Nucleus accumbens (tissue), 56 donors: ENCODE data around the gene SEC22A.

Experiments
- DNase-seq, 56 donors: peaks; one replicate each; lab custom pipeline; 2025; lab: John Stamatoyannopoulos, UW

The SEC22A gene

DNA sequence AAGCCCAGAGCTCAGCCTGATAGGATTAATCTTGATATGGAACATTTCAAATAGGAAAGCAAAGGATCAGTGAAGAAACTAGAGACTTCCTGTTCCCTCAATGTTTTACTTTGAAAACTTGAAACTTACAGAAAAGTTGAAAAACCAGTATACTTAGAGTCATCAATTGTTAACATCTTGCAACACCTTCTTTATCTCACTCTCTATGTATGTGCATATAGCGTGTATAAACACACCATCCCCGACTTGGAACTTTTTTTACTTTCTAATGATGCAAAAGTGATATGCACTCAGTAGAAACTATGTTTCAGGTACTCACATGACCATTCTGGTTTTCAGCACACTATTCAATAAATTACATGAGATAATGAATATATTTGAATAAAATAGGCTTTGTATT, 60.5 kb downstream of the SEC22A start:
- no peak for DNase-seq

DNA sequence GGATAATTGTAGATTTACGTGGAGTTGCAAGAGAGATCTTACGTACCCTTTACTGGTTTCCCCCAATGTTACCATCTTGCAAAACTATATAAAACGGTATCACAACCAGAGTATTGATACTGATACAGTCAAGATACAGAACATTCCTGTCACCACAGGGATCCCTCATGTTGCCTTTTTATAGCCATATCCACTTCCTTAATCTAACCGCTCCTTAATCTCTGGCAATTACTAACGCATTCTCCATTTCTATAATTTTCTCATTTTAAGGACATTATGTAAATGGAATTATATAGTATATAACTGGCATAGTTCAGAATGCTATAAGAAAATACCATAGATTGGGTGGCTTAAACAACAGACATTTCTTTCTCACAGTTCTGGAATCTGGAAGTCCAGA, 61.1 kb downstream of the SEC22A start:
- DNase-seq, result no peak

DNA sequence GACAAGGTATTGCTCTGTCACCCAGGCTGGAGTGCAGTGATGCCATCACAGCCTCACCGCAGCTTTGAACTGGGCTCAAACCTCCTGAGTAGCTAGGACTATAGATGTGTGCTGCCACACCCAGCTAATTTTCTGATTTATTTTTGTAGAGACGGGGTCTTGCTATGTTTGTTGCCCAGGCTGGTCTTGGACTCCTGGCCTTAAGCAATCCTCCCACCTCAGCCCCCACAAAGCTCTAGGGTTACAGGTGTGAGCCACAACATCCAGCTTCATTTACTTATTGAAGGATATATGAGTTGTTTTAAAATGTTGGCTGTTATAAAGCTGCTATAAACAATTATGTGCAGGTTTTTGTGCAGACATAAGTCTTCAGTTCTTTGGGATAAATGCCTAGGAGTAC, 62.2 kb downstream of the SEC22A start:
- no peak for DNase-seq

DNA sequence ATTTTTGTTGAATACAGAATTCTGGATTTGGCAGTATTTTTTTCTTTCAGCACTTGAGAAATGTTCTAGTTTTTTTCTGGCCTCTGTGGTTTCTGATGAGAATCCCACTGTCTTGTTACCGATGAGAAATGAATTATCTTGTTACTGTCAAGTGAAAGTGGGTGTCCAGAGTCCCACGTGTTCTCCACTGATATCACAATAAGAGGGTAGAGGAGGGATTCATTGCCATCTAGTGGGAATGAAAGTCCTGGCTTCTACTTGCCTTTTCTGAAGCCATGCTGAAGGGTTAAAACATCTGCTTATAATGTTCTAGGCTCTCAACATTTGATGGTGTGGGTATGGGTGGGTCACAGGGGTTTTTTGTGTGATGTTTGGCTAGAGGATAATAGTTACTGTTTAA, 66.1 kb downstream of the SEC22A start:
- no peak for DNase-seq

DNA sequence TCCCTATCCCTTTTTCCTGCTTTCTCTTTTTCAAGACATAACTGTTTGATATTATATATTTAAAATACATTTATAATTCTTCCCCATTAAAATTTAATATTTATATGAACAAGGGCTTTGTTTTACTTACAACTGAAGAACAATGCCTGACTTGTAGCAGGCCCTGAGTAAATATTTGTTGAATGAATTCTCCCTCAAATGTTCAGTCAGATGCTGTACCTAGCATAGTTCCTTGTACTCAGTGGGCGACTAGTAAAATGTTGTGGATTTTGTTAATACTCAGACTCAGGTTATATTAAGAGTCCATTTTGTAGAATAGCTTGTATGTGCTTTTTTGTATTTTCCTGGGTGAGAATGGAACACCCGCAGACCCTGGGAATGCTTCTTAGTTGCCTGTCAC, 69.1 kb downstream of the SEC22A start:
- no peak for DNase-seq

DNA sequence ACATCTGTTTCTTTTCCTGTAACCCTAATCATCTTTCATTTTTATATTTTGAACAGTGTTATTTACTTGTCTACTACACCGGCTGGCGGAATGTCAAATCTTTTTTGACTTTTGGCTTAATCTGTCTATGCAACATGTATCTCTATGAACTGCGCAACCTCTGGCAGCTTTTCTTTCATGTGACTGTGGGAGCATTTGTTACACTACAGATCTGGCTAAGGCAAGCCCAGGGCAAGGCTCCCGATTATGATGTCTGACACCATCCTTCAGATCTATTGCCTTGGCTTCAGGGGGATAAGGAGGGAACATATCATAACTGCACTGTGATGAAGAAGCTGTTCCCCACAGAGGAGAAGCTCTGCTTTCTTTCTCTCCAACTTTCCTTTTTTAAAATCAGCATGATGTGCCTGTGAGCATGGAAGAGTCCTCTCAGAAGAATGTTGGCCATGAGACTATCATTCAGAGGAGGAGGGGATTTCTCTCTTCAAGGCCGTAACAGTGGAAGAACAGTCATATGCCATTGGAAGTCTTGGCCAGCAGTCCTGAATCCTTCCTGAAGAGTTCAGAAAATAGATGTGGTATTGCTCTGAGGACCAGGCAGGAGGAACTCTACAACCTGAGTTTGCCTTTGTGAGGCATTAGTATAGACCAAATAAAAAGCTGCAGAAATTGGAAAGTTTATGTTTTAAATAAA, 69.9 kb downstream of the SEC22A start:
- no peak for DNase-seq

DNA sequence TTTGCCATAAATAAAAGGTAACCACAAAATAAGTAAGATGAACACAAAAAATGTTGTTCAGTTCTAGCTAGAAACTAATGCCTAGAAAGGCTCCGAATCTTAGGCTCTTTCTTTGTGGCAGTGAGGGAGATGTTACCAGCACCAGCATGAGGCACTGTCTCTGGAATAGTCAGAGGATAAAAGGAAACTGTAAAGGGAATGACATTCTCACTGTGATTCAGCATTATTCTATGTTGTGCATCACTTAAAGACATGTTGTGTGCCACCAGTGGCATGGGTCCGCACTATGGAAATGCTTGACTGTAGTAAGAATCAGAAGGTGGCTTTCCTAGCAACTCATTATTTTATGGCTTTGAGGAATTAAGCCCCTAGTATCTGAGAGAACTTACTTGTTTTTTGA, 70.8 kb downstream of the SEC22A start:
- DNase-seq, result no peak

DNA sequence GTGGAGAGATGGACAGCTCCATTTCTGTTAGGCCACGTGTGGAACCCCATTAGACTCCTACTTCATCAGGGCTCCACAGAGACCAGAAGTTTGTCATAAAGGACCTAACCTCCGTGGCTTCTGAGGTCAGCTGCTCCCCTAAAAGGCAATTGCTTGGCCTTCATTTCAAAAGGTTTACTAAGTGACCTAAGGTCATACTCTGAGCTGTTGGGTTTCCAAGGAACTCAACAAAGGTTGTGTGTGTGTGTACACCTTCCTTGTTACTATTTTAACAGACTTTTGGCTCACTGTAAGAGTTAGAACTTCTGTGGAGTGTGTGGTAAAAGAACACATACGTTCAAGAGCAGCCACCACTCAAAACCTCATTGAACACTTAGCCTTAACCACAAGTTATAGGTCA, 73.9 kb downstream of the SEC22A start:
- no peak for DNase-seq

DNA sequence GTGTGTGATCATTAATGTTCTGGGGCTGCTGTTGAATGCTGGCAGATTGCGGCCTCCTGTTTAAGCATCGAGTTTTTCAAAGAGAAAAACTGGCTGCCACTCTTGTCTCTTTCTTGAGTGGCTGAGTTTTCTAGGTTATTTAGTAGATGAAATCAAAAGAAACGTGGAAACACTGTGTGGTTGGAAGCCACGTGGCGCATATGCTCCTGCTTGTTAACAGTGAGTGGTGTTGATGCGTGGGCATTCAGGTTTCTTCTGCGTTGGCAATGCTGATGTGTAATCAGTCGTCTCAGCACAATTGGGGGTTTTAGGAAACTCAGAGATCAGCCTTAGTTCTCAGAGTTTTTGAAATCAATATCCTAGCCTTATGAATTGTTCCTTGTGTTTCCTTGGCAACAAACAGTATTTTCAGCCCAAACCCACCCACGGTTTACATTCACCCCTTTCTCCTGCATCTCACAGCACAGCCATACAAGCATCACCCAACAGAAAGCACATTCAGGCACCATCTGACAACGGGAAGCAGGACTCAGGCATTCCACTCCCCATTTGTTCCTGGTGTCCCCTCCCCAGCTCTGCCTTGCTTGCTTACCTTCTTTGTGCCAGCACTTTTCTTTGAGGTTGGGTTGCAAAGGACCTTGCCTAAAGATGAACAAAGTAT, 74.7 kb downstream of the SEC22A start:
- DNase-seq, result peak in 25 of 56 donors; percentile 24 to 84 (median 55)

DNA sequence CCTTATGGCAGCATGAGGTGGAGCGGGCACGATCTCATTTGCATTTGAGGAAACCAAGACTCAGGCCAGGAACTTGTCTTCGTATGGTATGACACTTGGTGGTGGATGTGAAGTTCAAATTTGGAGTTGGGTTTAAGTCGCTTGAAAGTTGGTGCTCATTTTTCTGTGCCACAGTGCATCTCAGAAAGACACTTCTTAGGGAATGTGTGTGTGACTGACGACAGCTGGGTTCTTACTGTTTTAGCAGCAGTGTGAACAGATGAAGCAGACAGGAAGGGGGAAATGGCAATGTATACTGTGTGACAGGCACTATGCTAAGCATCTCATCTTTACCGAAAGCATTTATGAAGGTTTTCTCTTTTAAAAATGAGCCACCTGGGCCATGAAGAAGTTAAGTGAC, 75.4 kb downstream of the SEC22A start:
- DNase-seq, result no peak

DNA sequence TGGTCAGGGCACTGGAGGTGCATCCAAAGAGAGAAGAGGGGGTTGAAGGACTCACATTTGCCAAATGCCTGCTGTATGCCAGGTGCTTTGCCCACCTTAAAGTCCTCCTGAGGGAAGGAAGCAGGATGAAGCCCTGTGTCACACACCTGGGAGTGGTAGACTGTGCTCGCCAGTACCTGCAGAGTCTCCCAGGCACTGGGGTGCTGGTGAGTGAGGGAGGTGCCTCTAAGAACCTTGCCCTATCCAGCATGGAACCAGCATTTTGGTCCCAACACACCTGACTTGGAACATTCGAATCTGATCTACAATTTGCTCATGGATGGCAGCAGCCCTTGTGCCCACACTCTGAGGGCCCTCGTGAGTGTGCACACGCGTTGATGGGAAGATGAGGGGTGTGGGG, 76.7 kb downstream of the SEC22A start:
- DNase-seq, result peak in 1 of 56 donors; percentile 27

DNA sequence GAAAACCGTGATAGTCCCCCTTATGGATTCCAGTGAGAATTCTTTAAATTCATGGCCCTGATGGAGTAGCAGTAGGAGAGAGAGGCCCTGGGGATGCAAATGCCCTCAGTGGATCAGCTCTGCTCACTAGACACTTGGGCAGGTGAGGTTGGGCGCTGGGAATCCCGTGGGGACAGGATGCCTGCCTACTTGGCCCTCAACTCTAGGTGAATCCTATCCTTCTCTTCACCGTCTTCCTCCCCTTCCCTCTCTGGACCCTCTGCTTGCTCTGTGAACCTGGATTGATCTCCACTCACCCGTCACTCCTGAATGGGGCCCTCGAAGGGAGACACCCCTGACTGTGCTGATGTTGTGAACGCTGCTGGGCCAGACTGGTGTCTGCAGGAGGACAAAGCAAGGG, 77.4 kb downstream of the SEC22A start:
- no peak for DNase-seq

DNA sequence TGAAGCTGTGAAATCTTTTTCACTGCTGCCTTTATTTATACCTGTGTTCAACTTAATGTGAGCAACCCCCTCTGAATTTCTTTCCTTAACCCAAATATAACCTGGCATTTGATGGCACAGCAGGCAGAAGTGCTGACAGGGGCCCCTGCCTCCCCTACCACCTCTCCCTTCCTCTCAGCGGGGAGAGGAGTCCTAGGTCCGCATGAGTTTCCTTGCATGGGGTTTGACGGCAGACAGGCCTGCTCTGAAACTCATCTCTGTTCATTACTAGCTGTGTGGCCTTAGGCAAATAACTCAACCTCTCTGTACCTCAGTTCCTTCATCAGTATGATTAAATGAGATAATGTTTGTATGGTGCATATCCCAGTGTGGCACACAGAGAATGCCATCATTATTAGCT, 79.7 kb downstream of the SEC22A start:
- no peak for DNase-seq

DNA sequence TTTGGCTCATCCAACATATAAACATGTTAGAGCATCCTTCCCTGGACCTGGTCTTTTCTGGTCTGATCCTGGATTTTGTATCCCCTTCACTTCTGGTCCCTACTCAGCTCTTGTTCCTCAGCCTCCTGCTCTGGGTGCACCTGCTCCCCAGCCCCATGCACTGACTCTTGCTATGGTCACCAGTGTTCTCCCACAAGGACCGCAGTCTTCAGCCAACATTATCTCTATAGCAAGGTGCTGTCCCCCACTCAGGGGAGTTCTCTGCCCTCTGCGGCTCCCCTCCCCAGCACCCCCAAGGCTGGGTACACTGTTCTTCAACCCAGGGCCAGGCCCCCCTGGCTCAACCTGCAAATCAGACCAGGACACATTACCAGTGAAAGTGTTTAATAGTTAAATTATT, 80.2 kb downstream of the SEC22A start:
- no peak for DNase-seq

DNA sequence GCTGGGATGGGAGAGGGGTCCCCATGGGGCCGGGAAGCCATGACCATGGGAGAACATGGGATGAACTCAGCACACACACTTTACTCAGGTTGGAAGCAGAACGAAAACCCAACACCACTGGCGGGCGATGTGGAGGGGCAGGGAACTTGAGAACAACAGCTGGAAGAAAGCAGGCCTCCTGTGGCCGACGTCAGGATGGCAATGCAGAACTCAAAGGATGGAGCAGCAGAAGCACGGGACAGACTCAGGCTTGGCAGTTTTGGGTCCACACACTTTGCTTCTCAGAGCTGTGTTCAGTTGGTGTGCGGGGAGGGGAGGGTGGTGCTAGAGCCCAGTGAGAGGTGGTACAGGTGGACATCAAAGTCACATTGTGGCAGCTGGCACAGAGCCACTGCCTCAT, 80.7 kb downstream of the SEC22A start:
- DNase-seq, result no peak

DNA sequence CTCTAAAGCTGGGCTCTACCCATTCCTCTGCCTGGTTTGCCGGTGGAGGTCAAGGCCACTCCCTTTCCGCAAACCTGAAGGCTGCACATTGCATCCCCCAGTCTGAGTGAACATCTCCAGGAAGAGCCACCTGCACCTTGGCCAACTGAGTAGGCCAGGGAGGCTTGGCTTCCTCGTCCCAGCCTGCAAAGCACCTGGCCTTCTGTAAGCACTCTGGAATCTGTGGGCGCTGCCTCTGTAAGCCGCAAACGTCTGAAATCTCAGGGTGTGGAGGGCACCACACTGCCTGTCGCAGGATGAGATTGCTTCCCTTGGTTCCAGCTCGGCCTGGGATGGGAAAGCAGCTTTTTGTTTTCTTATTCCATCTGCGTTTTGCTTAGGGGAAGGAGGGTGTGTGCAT, 81.3 kb downstream of the SEC22A start:
- no peak for DNase-seq

DNA sequence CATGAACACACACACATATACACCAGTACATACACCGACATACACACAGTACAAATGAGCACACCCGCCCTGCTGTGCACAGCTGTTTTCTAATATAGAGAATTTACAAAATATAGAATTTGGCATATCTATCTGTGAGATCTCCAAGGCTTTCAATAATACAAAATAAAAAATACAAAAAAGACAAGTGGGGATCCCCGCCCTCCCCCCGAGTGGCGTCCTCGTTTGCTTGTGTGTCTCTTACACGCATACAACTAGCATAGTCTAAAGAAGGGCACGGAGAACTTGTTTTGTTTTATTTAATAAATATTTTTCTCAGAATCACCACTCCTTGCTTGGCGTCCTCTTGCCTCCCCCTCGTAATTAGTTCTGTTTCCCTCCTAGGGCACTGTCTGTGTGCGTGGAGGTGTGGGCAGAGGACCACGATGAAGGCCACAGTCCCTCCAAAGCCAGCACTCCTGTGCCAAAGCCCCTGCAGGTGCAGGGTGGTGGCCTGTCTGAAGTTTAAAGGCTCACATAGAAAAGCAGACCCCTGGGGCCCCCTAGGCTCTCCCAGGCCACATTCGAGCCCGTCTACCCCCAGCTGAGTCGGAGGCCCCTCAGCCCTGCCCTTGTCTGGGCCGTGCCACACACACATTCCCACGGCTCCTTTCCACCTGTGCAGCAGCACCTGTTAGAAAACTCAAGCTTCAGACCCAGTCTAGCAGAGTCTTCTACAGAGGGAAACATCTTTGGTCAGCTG, 82.1 kb downstream of the SEC22A start:
- DNase-seq, result no peak

DNA sequence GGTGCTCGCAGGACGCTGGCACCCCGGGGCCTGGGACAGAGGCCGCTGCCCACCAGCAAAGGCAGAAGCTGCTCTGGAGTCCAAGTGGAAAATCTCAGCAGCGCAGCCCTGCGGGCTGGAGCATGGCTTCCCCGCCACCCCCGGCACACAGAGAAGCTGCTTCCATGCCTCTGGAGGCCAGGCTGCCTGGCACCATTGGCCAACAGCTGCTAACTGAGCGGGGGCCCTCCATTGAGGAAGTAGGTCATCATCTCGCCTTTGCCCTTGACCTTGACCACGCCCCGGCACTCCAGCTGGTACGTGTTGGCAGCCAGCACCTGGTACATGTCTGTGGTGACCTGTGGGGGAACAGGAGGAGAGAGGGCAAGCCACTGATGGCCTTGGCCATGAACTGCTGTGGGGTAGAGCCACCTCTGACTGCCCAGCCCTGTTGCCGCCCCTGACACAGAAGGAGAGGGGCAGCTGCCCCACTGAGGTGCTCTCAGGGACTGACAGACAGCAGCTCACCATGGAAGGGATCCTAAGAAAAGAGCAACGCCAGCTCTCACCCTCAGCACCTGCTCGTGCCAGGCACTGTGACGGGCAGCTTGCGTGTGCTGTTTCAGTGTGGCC, 82.8 kb downstream of the SEC22A start:
- no peak for DNase-seq

DNA sequence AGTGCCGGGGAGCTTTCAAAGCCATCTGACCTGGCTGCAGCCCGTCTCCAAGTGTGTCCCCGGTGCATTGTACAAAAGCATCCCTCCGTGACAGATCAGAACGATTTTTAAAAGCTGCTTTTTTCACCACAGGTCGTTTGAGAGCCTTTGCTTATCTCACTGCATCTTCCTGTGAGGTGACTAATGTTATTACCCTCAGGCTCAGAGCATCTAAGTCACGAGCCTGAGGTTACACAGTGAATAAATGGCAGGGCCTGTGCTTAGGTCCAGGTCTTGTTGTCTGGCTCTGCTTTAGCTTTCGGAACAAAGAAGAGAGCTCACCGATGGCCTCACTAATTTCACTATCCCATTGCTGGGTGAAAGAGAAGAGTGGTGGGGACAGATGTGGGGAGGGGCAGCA, 83.3 kb downstream of the SEC22A start:
- DNase-seq, result no peak

DNA sequence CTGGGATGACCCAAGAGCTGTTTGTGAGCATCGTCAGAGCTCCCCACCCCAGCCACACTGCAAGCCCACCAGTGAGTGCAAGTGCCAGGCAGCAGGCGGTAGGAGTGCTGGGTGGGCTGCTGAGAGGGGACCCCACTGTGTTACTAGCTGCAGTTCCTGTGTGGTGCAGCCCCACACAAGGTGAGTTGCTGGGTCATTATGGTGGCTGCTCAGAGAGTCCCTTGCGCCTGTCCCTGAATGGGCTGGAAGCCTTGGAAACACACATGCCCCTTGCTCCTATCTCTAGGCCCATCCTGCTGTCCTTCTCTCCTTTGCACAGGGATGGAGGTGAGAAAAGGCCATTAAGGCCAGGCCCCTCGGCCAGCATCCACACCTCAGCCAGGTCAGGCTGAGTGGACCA, 83.7 kb downstream of the SEC22A start:
- no peak for DNase-seq

DNA sequence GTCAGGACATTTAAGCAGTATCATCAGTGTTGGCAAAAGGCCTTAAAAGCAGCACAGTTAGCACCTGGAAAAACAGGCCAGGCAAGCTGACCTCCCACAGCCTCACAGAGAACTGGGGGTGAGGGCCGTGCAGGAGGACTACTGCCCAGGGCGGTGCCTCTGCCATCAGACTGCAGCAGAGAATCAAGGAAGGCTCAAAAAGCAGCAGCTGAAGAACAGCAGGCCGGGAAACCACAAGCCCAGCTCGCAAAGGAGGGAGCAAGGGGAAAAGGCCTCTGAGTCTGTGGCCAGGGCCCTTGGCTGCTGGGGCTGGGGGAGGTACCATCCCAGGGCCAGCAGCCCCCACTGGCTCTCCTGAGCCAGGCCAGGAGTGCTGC, 84.2 kb downstream of the SEC22A start:
- no peak for DNase-seq
